ENCODE measurements around the gene INPP5A.

DNA sequence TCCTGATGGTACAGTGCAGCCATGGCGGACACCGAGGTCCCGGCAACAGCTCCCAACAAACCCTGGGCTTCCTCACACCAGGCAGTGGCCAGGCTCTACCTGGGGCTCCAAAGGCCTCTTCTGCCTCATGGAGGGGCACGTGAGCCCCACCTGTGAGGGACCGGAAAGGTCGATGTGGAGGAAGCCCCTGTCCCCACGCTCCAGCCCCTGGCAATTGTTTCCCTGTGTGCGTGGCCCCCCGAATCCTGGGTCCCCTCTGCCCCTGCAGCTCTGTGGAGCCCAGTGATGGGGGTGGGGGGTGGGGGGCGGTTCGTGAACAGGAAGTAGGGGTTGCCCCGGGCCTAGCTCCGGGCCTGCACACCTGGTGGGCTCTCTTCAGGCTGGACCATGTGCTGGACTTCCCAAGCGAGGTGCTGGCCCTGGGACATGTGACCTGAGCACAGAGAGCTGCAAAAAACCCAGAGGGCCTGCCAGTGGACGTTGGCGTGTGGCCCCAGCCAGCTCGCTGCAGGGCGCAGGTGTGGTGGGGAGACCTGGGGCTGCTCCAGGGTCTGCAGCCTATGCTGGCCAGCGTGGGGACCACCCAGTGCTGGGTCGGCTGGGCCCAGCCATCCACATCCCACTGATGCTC lies 72.6 kb downstream of the INPP5A start:
- TF ChIP-seq EZH2 (IDR thresholded peaks at IDR 0.05; ENCODE audit: low read length, unreplicated experiment) (no peak), EZH2phosphoT487 (IDR thresholded peaks at IDR 0.05; ENCODE audit: borderline replicate concordance, low read length) (no peak)
- TF ChIP-seq, protein P1, sequence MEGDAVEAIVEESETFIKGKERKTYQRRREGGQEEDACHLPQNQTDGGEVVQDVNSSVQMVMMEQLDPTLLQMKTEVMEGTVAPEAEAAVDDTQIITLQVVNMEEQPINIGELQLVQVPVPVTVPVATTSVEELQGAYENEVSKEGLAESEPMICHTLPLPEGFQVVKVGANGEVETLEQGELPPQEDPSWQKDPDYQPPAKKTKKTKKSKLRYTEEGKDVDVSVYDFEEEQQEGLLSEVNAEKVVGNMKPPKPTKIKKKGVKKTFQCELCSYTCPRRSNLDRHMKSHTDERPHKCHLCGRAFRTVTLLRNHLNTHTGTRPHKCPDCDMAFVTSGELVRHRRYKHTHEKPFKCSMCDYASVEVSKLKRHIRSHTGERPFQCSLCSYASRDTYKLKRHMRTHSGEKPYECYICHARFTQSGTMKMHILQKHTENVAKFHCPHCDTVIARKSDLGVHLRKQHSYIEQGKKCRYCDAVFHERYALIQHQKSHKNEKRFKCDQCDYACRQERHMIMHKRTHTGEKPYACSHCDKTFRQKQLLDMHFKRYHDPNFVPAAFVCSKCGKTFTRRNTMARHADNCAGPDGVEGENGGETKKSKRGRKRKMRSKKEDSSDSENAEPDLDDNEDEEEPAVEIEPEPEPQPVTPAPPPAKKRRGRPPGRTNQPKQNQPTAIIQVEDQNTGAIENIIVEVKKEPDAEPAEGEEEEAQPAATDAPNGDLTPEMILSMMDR (conservative IDR thresholded peaks at IDR 0.05; ENCODE audit: low read depth, low read length) = no peak

Data from PC-3 (cell line).